IMR-90 (cell line): ENCODE data around the gene MACF1. TPM values are rescaled to one million over a fixed set of nuclear protein-coding genes. Genes with fewer than 3 reads are reported as not detected.

ENCODE experiments used
- ATAC-seq: fragments of 200-7000 bp; cut with Tn5 transposase; 2 replicates; pipeline ENCODE4 v1.9.1; 2020; ENCODE audit warnings: low read depth, mild to moderate bottlenecking, moderate library complexity
- BruUV-seq: library from RNA; stranded (reverse); fragments of 400-500 nt; replicated peaks from 2 replicates; lab custom pipeline; 2021; lab: Mats Ljungman, UMichigan
- CTCF ChIA-PET: fragments of 300-600 bp; formaldehyde crosslinking; extraction: SDS; loops from one replicate; lab custom pipeline; 2021; ENCODE audit warnings: antibody characterized with exemption; lab: Yijun Ruan, JAX
- POLR2A ChIA-PET: fragments of 300-600 bp; sonication (Branson Sonifier 250); formaldehyde crosslinking; loops from one replicate; lab custom pipeline; 2022; ENCODE audit warnings: antibody characterized with exemption; ENCODE audit not compliant: unreplicated experiment; lab: Charles Lee
- DNase-seq: peaks from one replicate; pipeline ENCODE4 v3.0.0; 2013
- H2AFZ ChIP-seq: replicated peaks from 2 replicates; pipeline ENCODE3; 2013; ENCODE audit warnings: low read length, mild to moderate bottlenecking; ENCODE audit not compliant: poor library complexity
- H2AK5ac ChIP-seq: 2 replicates; pipeline ENCODE4 v1.6.1; 2013; ENCODE audit warnings: low read depth, low read length, inconsistent platforms
- H2AK9ac ChIP-seq: replicated peaks from 2 replicates; pipeline ENCODE3; 2013; ENCODE audit warnings: mild to moderate bottlenecking, low read depth, low read length, moderate library complexity; ENCODE audit not compliant: poor library complexity
- H2BK120ac ChIP-seq: 2 replicates; pipeline ENCODE4 v1.6.1; 2013; ENCODE audit warnings: low read depth, low read length, inconsistent platforms
- H2BK15ac ChIP-seq: 3 replicates; pipeline ENCODE4 v1.6.1; 2013; ENCODE audit warnings: low read depth, low read length, inconsistent platforms
- H2BK20ac ChIP-seq: 2 replicates; pipeline ENCODE4 v1.6.1; 2013; ENCODE audit warnings: low read depth, mild to moderate bottlenecking, inconsistent platforms, low read length, moderate library complexity
- H2BK5ac ChIP-seq: 2 replicates; pipeline ENCODE4 v1.6.1; 2013; ENCODE audit warnings: mild to moderate bottlenecking, low read depth, low read length, inconsistent platforms; ENCODE audit not compliant: poor library complexity, severe bottlenecking
- H3K14ac ChIP-seq: replicated peaks from 2 replicates; pipeline ENCODE4 v1.6.1; 2013; ENCODE audit warnings: low read depth, low read length, inconsistent platforms
- H3K18ac ChIP-seq: 2 replicates; pipeline ENCODE4 v1.6.1; 2013; ENCODE audit warnings: low read depth, low read length, control low read depth
- H3K23ac ChIP-seq: 2 replicates; pipeline ENCODE4 v1.6.1; 2013; ENCODE audit warnings: low read depth, low read length, inconsistent platforms
- H3K27ac ChIP-seq: 2 replicates; pipeline ENCODE4 v1.5.1; 2013; ENCODE audit warnings: mild to moderate bottlenecking, control low read depth, low read length; ENCODE audit not compliant: insufficient read depth
- H3K27me3 ChIP-seq: 2 replicates; pipeline ENCODE4 v1.6.1; 2013; ENCODE audit warnings: low read length; ENCODE audit not compliant: control insufficient read depth, insufficient read depth
- H3K36me3 ChIP-seq: 2 replicates; pipeline ENCODE4 v1.6.1; 2013; ENCODE audit warnings: low read length, mixed read lengths; ENCODE audit not compliant: control insufficient read depth, insufficient read depth
- H3K4ac ChIP-seq: 2 replicates; pipeline ENCODE4 v1.6.1; 2013; ENCODE audit warnings: low read depth, low read length, inconsistent platforms
- H3K4me1 ChIP-seq: 2 replicates; pipeline ENCODE4 v1.6.1; 2013; ENCODE audit warnings: low read length, mixed read lengths; ENCODE audit not compliant: control insufficient read depth, insufficient read depth
- H3K4me2 ChIP-seq: 2 replicates; pipeline ENCODE4 v1.6.1; 2013; ENCODE audit warnings: low read depth, mild to moderate bottlenecking, control low read depth, low read length, moderate library complexity
- H3K4me3 ChIP-seq: 2 replicates; pipeline ENCODE4 v1.5.1; 2013; ENCODE audit warnings: low read depth, mild to moderate bottlenecking, control low read depth, low read length, moderate library complexity; ENCODE audit not compliant: insufficient read depth
- H3K56ac ChIP-seq: 2 replicates; pipeline ENCODE4 v1.6.1; 2013; ENCODE audit warnings: low read length, inconsistent platforms; ENCODE audit not compliant: insufficient read depth; ENCODE audit errors: extremely low read depth
- H3K79me1 ChIP-seq, 2 experiments: 2 replicates each; pipeline ENCODE4 v1.6.1; 2013; ENCODE audit warnings: low read length in 2 of 2, inconsistent platforms in 1 of 2, low read depth in 1 of 2
- H3K9ac ChIP-seq: 2 replicates; pipeline ENCODE4 v1.6.1; 2013; ENCODE audit warnings: low read depth, low read length, control low read depth
- H3K9me1 ChIP-seq: 2 replicates; pipeline ENCODE4 v1.6.1; 2013; ENCODE audit warnings: low read length, inconsistent platforms; ENCODE audit not compliant: insufficient read depth
- H3K9me3 ChIP-seq: 2 replicates; pipeline ENCODE4 v1.6.1; 2013; ENCODE audit warnings: low read length; ENCODE audit not compliant: control insufficient read depth, insufficient read depth
- H4K20me1 ChIP-seq: 2 replicates; pipeline ENCODE4 v1.6.1; 2013; ENCODE audit warnings: low read length, inconsistent platforms; ENCODE audit not compliant: insufficient read depth
- H4K5ac ChIP-seq: 2 replicates; pipeline ENCODE4 v1.6.1; 2013; ENCODE audit warnings: mild to moderate bottlenecking, low read depth, low read length, control low read depth
- H4K8ac ChIP-seq, 2 experiments: 2 replicates each; pipeline ENCODE4 v1.6.1; 2013; ENCODE audit warnings: low read depth in 2 of 2, low read length in 2 of 2, control low read depth in 1 of 2, inconsistent platforms in 1 of 2
- H4K91ac ChIP-seq: 2 replicates; pipeline ENCODE4 v1.6.1; 2013; ENCODE audit warnings: low read depth, low read length, inconsistent platforms; ENCODE audit not compliant: insufficient read depth
- BHLHE40 ChIP-seq: fragments of 150-350 bp; IDR thresholded peaks from 2 replicates; pipeline ENCODE4 v1.6.1; 2016; ENCODE audit warnings: mild to moderate bottlenecking, low read depth, low read length
- CEBPB ChIP-seq: IDR thresholded peaks from 2 replicates; pipeline ENCODE4 v1.6.1; 2012; ENCODE audit warnings: low read depth, low read length, improper control_type of control experiment
- CHD1 ChIP-seq: IDR thresholded peaks from 2 replicates; pipeline ENCODE4 v1.6.1; 2012; ENCODE audit warnings: low read depth, low read length, improper control_type of control experiment
- CTCF ChIP-seq: conservative IDR thresholded peaks from 2 replicates; pipeline ENCODE4 v1.5.1; 2012; ENCODE audit warnings: mild to moderate bottlenecking, low read depth, low read length, improper control_type of control experiment
- ELK1 ChIP-seq: fragments of 150-350 bp; IDR thresholded peaks from 2 replicates; pipeline ENCODE4 v1.6.1; 2016; ENCODE audit warnings: low read depth, mild to moderate bottlenecking, low read length, moderate library complexity, borderline replicate concordance
- FOS ChIP-seq: fragments of 150-350 bp; IDR thresholded peaks from 2 replicates; pipeline ENCODE4 v1.6.1; 2016; ENCODE audit warnings: low read depth, low read length
- MAZ ChIP-seq: IDR thresholded peaks from 2 replicates; pipeline ENCODE4 v1.6.1; 2012; ENCODE audit warnings: low read depth, mild to moderate bottlenecking, low read length, improper control_type of control experiment, moderate library complexity, borderline replicate concordance
- NFE2L2 ChIP-seq: fragments of 150-350 bp; IDR thresholded peaks from 2 replicates; pipeline ENCODE4 v1.6.1; 2016; ENCODE audit warnings: low read depth, mild to moderate bottlenecking, low read length
- POLR2A ChIP-seq: IDR thresholded peaks from 2 replicates; pipeline ENCODE4 v1.6.1; 2012; ENCODE audit warnings: mild to moderate bottlenecking, low read depth, low read length
- RAD21 ChIP-seq: IDR thresholded peaks from 2 replicates; pipeline ENCODE4 v1.6.1; 2012; ENCODE audit warnings: low read length, improper control_type of control experiment
- RCOR1 ChIP-seq: IDR thresholded peaks from 2 replicates; pipeline ENCODE4 v1.6.1; 2012; ENCODE audit warnings: mild to moderate bottlenecking, low read length, improper control_type of control experiment; ENCODE audit not compliant: insufficient replicate concordance
- SMC3 ChIP-seq: fragments of 150-350 bp; IDR thresholded peaks from 2 replicates; pipeline ENCODE4 v1.6.1; 2016; ENCODE audit warnings: low read depth, mild to moderate bottlenecking, antibody characterized with exemption, low read length, moderate library complexity
- WGBS, 2 experiments: methylation state at CpG; one replicate each; pipeline versions ENCODE4 v1.1.5 to v1.1.7; 2013; ENCODE audit warnings: missing lambda C conversion rate in 2 of 2; ENCODE audit not compliant: insufficient read length in 1 of 2; ENCODE audit errors: extremely low coverage in 2 of 2; 5-methylcytosine and 5-hydroxymethylcytosine counted together
- dilution Hi-C: fragments of 300-500 bp; cut with HindIII; formaldehyde crosslinking; loops from one replicate; pipeline ENCODE4 v1.14.3; 2018; ENCODE audit warnings: low sequenced_read_pairs; ENCODE audit not compliant: unreplicated experiment
- in situ Hi-C: fragments of 300-500 bp; cut with MboI; formaldehyde crosslinking; loops from 3 replicates; pipeline ENCODE4 v1.14.3; 2019; ENCODE audit warnings: low sequenced_read_pairs, inconsistent platforms, mixed read lengths
- intact Hi-C: fragments of 100-400 bp; cut with micrococcal nuclease; formaldehyde crosslinking; loops from 2 replicates; pipeline ENCODE4 v1.10.0; 2022
- polyA plus RNA-seq, 3 experiments: library from polyadenylated mRNA; depleted of rRNA; stranded (reverse); fragments of >200 nt; gene quantifications; 2 replicates each; pipeline ENCODE4 v1.2.3, GENCODE V29; 2012; ENCODE audit warnings: low replicate concordance in 1 of 3
- total RNA-seq: library from RNA; depleted of rRNA; stranded (reverse); fragments of >200 nt; gene quantifications from 2 replicates; pipeline ENCODE4 v1.2.3, GENCODE V29; 2012

MACF1 gene
- total and polyA plus RNA-seq, 2 of the 4 experiments (the other 2 are of a cell fraction), result 67.6 to 369 TPM

- H2AFZ ChIP-seq, result no peak overlapping the region
- no peak overlapping the region for H3K4me3 ChIP-seq
- H3K18ac ChIP-seq, result peak overlapping the region; percentile 50; the same call in 1 of the 2 replicates
- POLR2A ChIA-PET, result no interaction called here
- no peak overlapping the region for H2BK120ac ChIP-seq
- WGBS, 2 experiments, result 80% methylated on average over 1 of the region's 2 CpGs; no CpG with 5 or more reads in 1 of the 2 experiments
- H4K8ac ChIP-seq, result no peak overlapping the region
- peak overlapping the region; percentile 0 for H2BK5ac ChIP-seq
- H3K4ac ChIP-seq, result no peak overlapping the region
- ATAC-seq (peak; percentile 31), DNase-seq (no peak)
- peak overlapping the region; percentile 6; the same call in 1 of the 2 replicates for H3K9ac ChIP-seq
- no TSS peak for BruUV-seq
- in situ Hi-C loops (no loop called here), dilution Hi-C loops (no loop called here), intact Hi-C loops (no loop called here)
- no peaks in the 10 kb centered on the region for H3K36me3 ChIP-seq
- no peak overlapping the region for H3K14ac ChIP-seq
- H2AK5ac ChIP-seq, result 0 out of 2 replicates have a peak overlapping the region, but pooled peaks have one; percentile 15
- H4K91ac ChIP-seq, result no peak overlapping the region
- no peaks in the 10 kb centered on the region for H3K9me3 ChIP-seq
- no peak overlapping the region for H3K56ac ChIP-seq
- no peak overlapping the region for H2BK15ac ChIP-seq
- H4K5ac ChIP-seq, result peak overlapping the region; percentile 12; the same call in 1 of the 2 replicates
- peaks cover 29% of the 10 kb centered on the region for H4K20me1 ChIP-seq
- peak overlapping the region; percentile 28 for H3K4me2 ChIP-seq
- peak overlapping the region; percentile 12; the same call in 1 of the 2 replicates for H3K27ac ChIP-seq
- peaks cover 21 to 73% of the 10 kb centered on the region in 2 experiments for H3K79me1 ChIP-seq
- H2AK9ac ChIP-seq, result no peak overlapping the region
- CTCF ChIA-PET, result no interaction called here
- H3K9me1 ChIP-seq, result peaks cover 11% of the 10 kb centered on the region
- no peak overlapping the region for H2BK20ac ChIP-seq
- H3K27me3 ChIP-seq, result no peaks in the 10 kb centered on the region
- peak overlapping the region; percentile 14 for H3K23ac ChIP-seq
- H3K4me1 ChIP-seq, result peaks cover 14% of the 10 kb centered on the region
- TF ChIP-seq RCOR1 (no peak), POLR2A (no peak), BHLHE40 (no peak), FOS (no peak), CEBPB (no peak), SMC3 (no peak), CTCF (no peak), CHD1 (no peak), RAD21 (no peak), NFE2L2 (no peak), ELK1 (no peak), MAZ (no peak)
Observed at GRCh38 chr1:39165049-39165448, 39.4 kb upstream of the MACF1 start.
